ENCODE results near the gene ZNF500.

Gene ZNF500

GRCh38 chr16:4766875-4767628 is at the start of gene ZNF500:
TSS of gene ZNF500 (minus strand) at chr16:4767162. CDS start at chr16:4765978, 1,184 bp downstream.
- peak; percentile 98 for DNase-seq

- DNase-seq = no peak
Measured at GRCh38 chr16:4814542-4815173, 47.7 kb upstream of the ZNF500 start.

- DNase-seq = no peak
Measured at GRCh38 chr16:4814046-4814445, 47.1 kb upstream of the ZNF500 start.

GRCh38 chr16:4813251-4814003 is 46.5 kb upstream of the ZNF500 start:
- DNase-seq = no peak

GRCh38 chr16:4811773-4812172 is 44.8 kb upstream of the ZNF500 start:
- DNase-seq = no peak

- DNase-seq = no peak
Measured at GRCh38 chr16:4811242-4811641, 44.3 kb upstream of the ZNF500 start.

- DNase-seq = no peak
Measured at GRCh38 chr16:4806280-4806679, 39.3 kb upstream of the ZNF500 start.

GRCh38 chr16:4805231-4805630 is 38.3 kb upstream of the ZNF500 start:
- DNase-seq = no peak

- DNase-seq = no peak
Measured at GRCh38 chr16:4803898-4804762, 37.2 kb upstream of the ZNF500 start.

- DNase-seq = no peak
Measured at GRCh38 chr16:4803401-4803844, 36.5 kb upstream of the ZNF500 start.

GRCh38 chr16:4802659-4803287 is 35.8 kb upstream of the ZNF500 start:
- DNase-seq = peak; percentile 99

GRCh38 chr16:4801962-4802658 is 35.1 kb upstream of the ZNF500 start, which contains the start of gene ROGDI:
TSS of gene ROGDI (minus strand) at chr16:4802633. CDS start at chr16:4802571, 62 bp downstream.
- peak; percentile 94 for DNase-seq

- no peak for DNase-seq
Measured at GRCh38 chr16:4801051-4801961, 34.3 kb upstream of the ZNF500 start.

GRCh38 chr16:4800290-4801041 is 33.5 kb upstream of the ZNF500 start:
- DNase-seq = peak; percentile 44

GRCh38 chr16:4799171-4799855 is 32.4 kb upstream of the ZNF500 start:
- no peak for DNase-seq

GRCh38 chr16:4798456-4798855 is 31.5 kb upstream of the ZNF500 start:
- no peak for DNase-seq

GRCh38 chr16:4797805-4798252 is 30.9 kb upstream of the ZNF500 start:
- no peak for DNase-seq

GRCh38 chr16:4796982-4797804 is 30.2 kb upstream of the ZNF500 start:
- no peak for DNase-seq
